OCI-LY7 (cell line): ENCODE measurements around the gene APOL6. TPM values are rescaled to one million over a fixed set of nuclear protein-coding genes. Genes with fewer than 3 reads are reported as not detected.

ENCODE experiments used
- BruUV-seq: library from RNA; stranded (reverse); fragments of 400-500 nt; replicated peaks from 2 replicates; lab custom pipeline; 2021; lab: Mats Ljungman, UMichigan
- CTCF ChIA-PET: fragments of 300-600 bp; sonication (Branson Sonifier 250); formaldehyde crosslinking; loops from one replicate; lab custom pipeline; 2022; ENCODE audit warnings: antibody characterized with exemption; ENCODE audit not compliant: unreplicated experiment; lab: Charles Lee
- POLR2A ChIA-PET: fragments of 300-600 bp; sonication (Branson Sonifier 250); formaldehyde crosslinking; loops from one replicate; lab custom pipeline; 2022; ENCODE audit warnings: antibody characterized with exemption; lab: Charles Lee
- DNase-seq: peaks from one replicate; pipeline ENCODE4 v3.0.0-alpha.2; 2015; ENCODE audit warnings: low spot score
- H2AFZ ChIP-seq: fragments of 200-600 bp; sonication (generic), shearing (Covaris generic); 2 replicates; pipeline ENCODE4 v1.6.1; 2014; ENCODE audit warnings: mild to moderate bottlenecking, antibody characterized with exemption, low read length, moderate library complexity
- H3K27ac ChIP-seq: fragments of 200-600 bp; sonication (generic); 2 replicates; pipeline ENCODE4 v1.5.1; 2014; ENCODE audit warnings: mixed run types, low read depth, mild to moderate bottlenecking, moderate library complexity, low read length, inconsistent platforms; ENCODE audit not compliant: poor library complexity, severe bottlenecking
- H3K36me3 ChIP-seq: fragments of 200-600 bp; sonication (generic); 2 replicates; pipeline ENCODE4 v1.6.1; 2014; ENCODE audit warnings: mild to moderate bottlenecking, antibody characterized with exemption, low read length, moderate library complexity, mixed read lengths; ENCODE audit not compliant: insufficient read depth
- H3K4me1 ChIP-seq: fragments of 200-600 bp; sonication (generic); 2 replicates; pipeline ENCODE4 v1.5.1; 2014; ENCODE audit warnings: mild to moderate bottlenecking, low read length; ENCODE audit not compliant: insufficient read depth, poor library complexity, severe bottlenecking
- H3K4me2 ChIP-seq: fragments of 200-600 bp; sonication (generic); 2 replicates; pipeline ENCODE4 v1.6.1; 2014; ENCODE audit warnings: mild to moderate bottlenecking, low read length
- H3K4me3 ChIP-seq: fragments of 200-600 bp; sonication (generic); 2 replicates; pipeline ENCODE4 v1.5.1; 2014; ENCODE audit warnings: mild to moderate bottlenecking, low read depth, low read length; ENCODE audit not compliant: poor library complexity, severe bottlenecking
- H3K79me2 ChIP-seq: fragments of 200-600 bp; sonication (generic); 2 replicates; pipeline ENCODE4 v1.6.1; 2016; ENCODE audit warnings: low read depth, mild to moderate bottlenecking, low read length, moderate library complexity, mixed read lengths; ENCODE audit not compliant: insufficient read depth
- H3K9me2 ChIP-seq: fragments of 200-600 bp; sonication (generic); 2 replicates; pipeline ENCODE4 v1.6.1; 2016; ENCODE audit warnings: mild to moderate bottlenecking, low read length, mixed read lengths; ENCODE audit not compliant: insufficient read depth
- H3K9me3 ChIP-seq: fragments of 200-600 bp; sonication (generic); 2 replicates; pipeline ENCODE4 v1.6.1; 2014; ENCODE audit warnings: mild to moderate bottlenecking, mixed run types, low read length, mixed read lengths
- H4K20me1 ChIP-seq: fragments of 200-600 bp; sonication (generic); 2 replicates; pipeline ENCODE4 v1.6.1; 2014; ENCODE audit warnings: mild to moderate bottlenecking, antibody characterized with exemption, low read length, moderate library complexity, mixed read lengths; ENCODE audit not compliant: insufficient read depth
- EZH2phosphoT487 ChIP-seq: fragments of 200-600 bp; sonication (generic); IDR thresholded peaks from 2 replicates; pipeline ENCODE4 v1.6.1; 2018; ENCODE audit warnings: low read depth, borderline replicate concordance, mild to moderate bottlenecking, mixed run types, antibody characterized with exemption, low read length, moderate library complexity, mixed read lengths
- intact Hi-C: fragments of 100-400 bp; cut with micrococcal nuclease; formaldehyde crosslinking; loops from one replicate; pipeline ENCODE4 v1.10.0; 2022; ENCODE audit not compliant: unreplicated experiment
- total RNA-seq, 2 experiments: library from RNA; depleted of rRNA in 1 of 2; stranded (reverse); fragments of >200 nt in 1 of 2; shearing (Covaris generic) in 1 of 2; gene quantifications; 2 replicates each; pipeline ENCODE4 v1.2.3, GENCODE V29; 2014 to 2022
- TF ChIP-seq, protein P1 (sequence below): fragments of 200-600 bp; sonication (generic); conservative IDR thresholded peaks from 2 replicates; pipeline ENCODE4 v1.5.1; 2014; ENCODE audit warnings: mild to moderate bottlenecking, antibody characterized with exemption, low read length, moderate library complexity, mixed read lengths

APOL6 gene
- total RNA-seq, 2 experiments from 2014 or later, result 22.0 to 27.8 TPM

DNA sequence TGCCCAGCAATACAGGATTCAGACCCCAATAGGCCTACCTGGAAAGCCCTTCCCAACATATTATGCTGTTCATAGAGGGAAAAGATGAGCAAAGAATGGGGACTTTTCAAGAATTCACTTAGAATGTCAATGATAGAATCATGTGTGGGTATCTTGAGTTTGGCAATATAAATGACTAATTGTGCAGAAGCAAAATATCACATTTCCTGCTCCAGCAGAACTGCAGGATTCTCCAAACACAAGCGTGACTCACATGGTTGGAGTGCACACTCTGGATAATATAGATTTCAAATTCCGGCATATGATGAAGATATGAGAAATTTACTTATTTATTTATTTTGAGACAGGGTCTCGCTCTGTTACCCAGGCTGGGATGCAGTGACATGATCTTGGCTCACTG, 56.9 kb downstream of the APOL6 start:
- no peaks in the 10 kb centered on the region for H3K4me1 ChIP-seq
- DNase-seq, result no peak
- no TSS peak for BruUV-seq
- TF ChIP-seq, protein P1, sequence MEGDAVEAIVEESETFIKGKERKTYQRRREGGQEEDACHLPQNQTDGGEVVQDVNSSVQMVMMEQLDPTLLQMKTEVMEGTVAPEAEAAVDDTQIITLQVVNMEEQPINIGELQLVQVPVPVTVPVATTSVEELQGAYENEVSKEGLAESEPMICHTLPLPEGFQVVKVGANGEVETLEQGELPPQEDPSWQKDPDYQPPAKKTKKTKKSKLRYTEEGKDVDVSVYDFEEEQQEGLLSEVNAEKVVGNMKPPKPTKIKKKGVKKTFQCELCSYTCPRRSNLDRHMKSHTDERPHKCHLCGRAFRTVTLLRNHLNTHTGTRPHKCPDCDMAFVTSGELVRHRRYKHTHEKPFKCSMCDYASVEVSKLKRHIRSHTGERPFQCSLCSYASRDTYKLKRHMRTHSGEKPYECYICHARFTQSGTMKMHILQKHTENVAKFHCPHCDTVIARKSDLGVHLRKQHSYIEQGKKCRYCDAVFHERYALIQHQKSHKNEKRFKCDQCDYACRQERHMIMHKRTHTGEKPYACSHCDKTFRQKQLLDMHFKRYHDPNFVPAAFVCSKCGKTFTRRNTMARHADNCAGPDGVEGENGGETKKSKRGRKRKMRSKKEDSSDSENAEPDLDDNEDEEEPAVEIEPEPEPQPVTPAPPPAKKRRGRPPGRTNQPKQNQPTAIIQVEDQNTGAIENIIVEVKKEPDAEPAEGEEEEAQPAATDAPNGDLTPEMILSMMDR, result no peak
- no peak for TF ChIP-seq EZH2phosphoT487
- H3K4me2 ChIP-seq, result no peak overlapping the region
- intact Hi-C loops, result no loop called here
- no peak overlapping the region for H3K27ac ChIP-seq
- no peak overlapping the region for H2AFZ ChIP-seq
- H3K9me2 ChIP-seq, result no peaks in the 10 kb centered on the region
- POLR2A ChIA-PET, result interaction anchor here (0.7 kb wide), 1 partner anchor 437 kb away, joined by 3 read pairs; no protein-coding TSS in a partner anchor
- no peaks in the 10 kb centered on the region for H4K20me1 ChIP-seq
- H3K79me2 ChIP-seq, result no peaks in the 10 kb centered on the region
- H3K9me3 ChIP-seq, result no peaks in the 10 kb centered on the region
- no peak overlapping the region for H3K4me3 ChIP-seq
- CTCF ChIA-PET, result no interaction called here
- H3K36me3 ChIP-seq, result no peaks in the 10 kb centered on the region

GRCh38 chr22:35708453-35708852, 60.2 kb downstream of the APOL6 start:
- ChIA-PET POLR2A (interaction anchor here (1.2 kb wide), 1 partner anchor 59 kb away, joined by 3 read pairs; no protein-coding TSS in a partner anchor), CTCF (interaction anchor here (0.5 kb wide), 1 partner anchor 24 kb away, joined by 3 read pairs; no protein-coding TSS in a partner anchor)
- Histone ChIP-seq H2AFZ (no peak overlapping the region), H3K9me2 (no peaks in the 10 kb centered on the region), H3K79me2 (no peaks in the 10 kb centered on the region), H3K4me3 (no peak overlapping the region), H3K4me2 (no peak overlapping the region), H3K4me1 (no peaks in the 10 kb centered on the region), H3K36me3 (no peaks in the 10 kb centered on the region), H3K9me3 (0 out of 2 replicates have a peak, but pooled peaks cover 14% of the 10 kb centered on the region), H3K27ac (no peak overlapping the region), H4K20me1 (no peaks in the 10 kb centered on the region)
- no TSS peak for BruUV-seq
- intact Hi-C loops, result no loop called here
- no peak for DNase-seq
- TF ChIP-seq, protein P1, result no peak
- TF ChIP-seq EZH2phosphoT487, result no peak

DNA sequence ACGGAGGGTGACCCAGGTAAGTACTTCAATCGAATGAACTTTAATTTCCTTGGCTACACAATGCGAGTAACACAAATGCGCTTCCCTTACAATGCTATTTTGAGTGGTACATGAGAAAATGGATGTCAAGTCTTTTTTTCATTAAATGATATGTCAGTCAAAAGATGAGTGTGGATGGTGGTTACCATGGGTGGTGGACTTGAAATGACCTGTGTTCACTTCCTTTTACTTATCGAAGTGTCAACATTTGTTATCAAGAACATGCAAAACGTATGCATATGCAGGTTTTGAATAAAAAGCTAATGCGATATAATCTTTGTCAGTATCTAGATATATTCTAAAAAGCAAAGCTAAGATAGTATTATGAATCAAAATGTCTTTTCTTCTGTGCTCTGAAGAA, 60.7 kb downstream of the APOL6 start:
- Histone ChIP-seq H3K36me3 (no peaks in the 10 kb centered on the region), H3K4me1 (no peaks in the 10 kb centered on the region), H3K4me2 (no peak overlapping the region), H3K79me2 (no peaks in the 10 kb centered on the region), H4K20me1 (no peaks in the 10 kb centered on the region), H3K9me3 (0 out of 2 replicates have a peak, but pooled peaks cover 14% of the 10 kb centered on the region), H2AFZ (no peak overlapping the region), H3K27ac (no peak overlapping the region), H3K9me2 (no peaks in the 10 kb centered on the region), H3K4me3 (no peak overlapping the region)
- DNase-seq, result no peak
- intact Hi-C loops, result no loop called here
- ChIA-PET CTCF (no interaction called here), POLR2A (interaction anchor here (1.2 kb wide), 1 partner anchor 59 kb away, joined by 3 read pairs; no protein-coding TSS in a partner anchor)
- TF ChIP-seq, protein P1, result no peak
- TF ChIP-seq EZH2phosphoT487, result no peak
- BruUV-seq, result no TSS peak
